Sciatic nerve (tissue), 2 donors: ENCODE measurements around the gene GNA15. TPM values are rescaled to one million over a fixed set of nuclear protein-coding genes. Genes with fewer than 3 reads are reported as not detected.

Source experiments
- ATAC-seq: fragments of 200-7000 bp; cut with Tn5 transposase; one replicate; pipeline ENCODE4 v1.9.1; 2020; ENCODE audit warnings: mild to moderate bottlenecking, moderate library complexity
- DNase-seq: peaks from one replicate; pipeline ENCODE4 v3.0.0-alpha.2; 2020; ENCODE audit warnings: low spot score
- intact Hi-C: fragments of 100-400 bp; cut with DNase I; formaldehyde crosslinking; loops from one replicate; pipeline ENCODE4 v1.14.2; 2022
- total RNA-seq: library from RNA; stranded (reverse); fragmentation: NEBNext Ultra II Directional; extraction: Animal tissue kit (Norgen Biotek cat#: 25700); gene quantifications from one replicate; pipeline ENCODE4 v1.2.1, GENCODE V29; 2021
- donor health status: DM: no; HTN: no; CAD: no.
- donor health status: DM: no; HTN: no; CAD: no.

The GNA15 gene
- total RNA-seq, 1 donor from 2014 or later = 9.5 TPM

GRCh38 chr19:3119071-3119595, 16.7 kb upstream of the GNA15 start:
- intact Hi-C loops = no loop called here
- DNase-seq = no peak
- no peak for ATAC-seq

- DNase-seq (no peak), ATAC-seq (no peak)
- intact Hi-C loops = no loop called here
These were observed 16.0 kb upstream of the GNA15 start for GRCh38 chr19:3119693-3120380.

GRCh38 chr19:3120611-3121276, 15.1 kb upstream of the GNA15 start:
- DNase-seq = no peak
- intact Hi-C loops = no loop called here
- ATAC-seq = no peak

- ATAC-seq = no peak
These were observed 14.4 kb upstream of the GNA15 start for GRCh38 chr19:3121396-3121795.

GRCh38 chr19:3121821-3122511, 13.9 kb upstream of the GNA15 start:
- DNase-seq (no peak), ATAC-seq (no peak)
- intact Hi-C loops = no loop called here

More at GRCh38 chr19:3121396-3121795, 14.4 kb upstream of the GNA15 start:
- intact Hi-C loops = no loop called here
- DNase-seq = no peak

GRCh38 chr19:3122512-3122870, 13.3 kb upstream of the GNA15 start:
- intact Hi-C loops = no loop called here
- no peak for DNase-seq
- ATAC-seq = peak; percentile 1

- no peak for DNase-seq
- peak; percentile 56 for ATAC-seq
- intact Hi-C loops = no loop called here
These were observed 12.6 kb upstream of the GNA15 start for GRCh38 chr19:3123088-3123721.

- ATAC-seq (peak; percentile 8), DNase-seq (no peak)
- intact Hi-C loops = no loop called here
These were observed 11.9 kb upstream of the GNA15 start for GRCh38 chr19:3123956-3124355.

GRCh38 chr19:3124630-3125029, 11.2 kb upstream of the GNA15 start:
- DNase-seq = no peak
- no peak for ATAC-seq
- intact Hi-C loops = no loop called here

GRCh38 chr19:3125900-3126524, 9.8 kb upstream of the GNA15 start:
- intact Hi-C loops = no loop called here
- ATAC-seq (peak; percentile 35), DNase-seq (no peak)

GRCh38 chr19:3129112-3129511, 6.7 kb upstream of the GNA15 start:
- DNase-seq = no peak
- intact Hi-C loops = no loop called here
- ATAC-seq = no peak

- ATAC-seq = no peak
- no peak for DNase-seq
- intact Hi-C loops = no loop called here
These were observed 4.7 kb upstream of the GNA15 start for GRCh38 chr19:3131168-3131567.

- DNase-seq = no peak
- ATAC-seq = peak; percentile 81
These were observed 2.7 kb upstream of the GNA15 start for GRCh38 chr19:3132971-3133792.

GRCh38 chr19:3133793-3134116, 2.1 kb upstream of the GNA15 start:
- intact Hi-C loops = no loop called here
- no peak for ATAC-seq

More at GRCh38 chr19:3132971-3133792, 2.7 kb upstream of the GNA15 start:
- intact Hi-C loops = no loop called here

GRCh38 chr19:3136684-3137055, 837 bp downstream of the GNA15 start:
- DNase-seq (no peak), ATAC-seq (no peak)
- intact Hi-C loops = no loop called here

More at GRCh38 chr19:3133793-3134116, 2.1 kb upstream of the GNA15 start:
- no peak for DNase-seq

GRCh38 chr19:3137119-3137518, 1.3 kb downstream of the GNA15 start:
- no peak for ATAC-seq
- no peak for DNase-seq
- intact Hi-C loops = no loop called here

GRCh38 chr19:3138268-3138667, 2.4 kb downstream of the GNA15 start:
- DNase-seq (no peak), ATAC-seq (no peak)
- intact Hi-C loops = no loop called here

- intact Hi-C loops = no loop called here
- DNase-seq (no peak), ATAC-seq (no peak)
These were observed 4.8 kb downstream of the GNA15 start for GRCh38 chr19:3140667-3141038.

GRCh38 chr19:3142292-3142670, 6.4 kb downstream of the GNA15 start:
- ATAC-seq (no peak), DNase-seq (no peak)
- intact Hi-C loops = no loop called here
